Breast epithelium (tissue), 4 donors: ENCODE results near the gene TK1. TPM values are rescaled to one million over a fixed set of nuclear protein-coding genes. Genes with fewer than 3 reads are reported as not detected.

ENCODE experiments used
- DNase-seq, 2 donors: peaks; one replicate each; pipeline ENCODE4 v3.0.0-alpha.2; 2019; ENCODE audit warnings: low spot score in 2 of 2
- H3K27ac ChIP-seq, 2 donors: fragments of 200-600 bp; sonication (generic) in 1 of 2; one replicate each; pipeline ENCODE4 v1.5.1; 2016 to 2019; ENCODE audit warnings: mild to moderate bottlenecking in 1 of 2
- H3K27me3 ChIP-seq, 2 donors: fragments of 200-600 bp; sonication (generic) in 1 of 2; one replicate each; pipeline versions ENCODE4 v1.5.1 to v1.6.0; 2017 to 2019; ENCODE audit warnings: control low read depth in 1 of 2, mild to moderate bottlenecking in 1 of 2
- H3K36me3 ChIP-seq: fragments of 200-600 bp; one replicate; pipeline ENCODE4 v1.5.1; 2019
- H3K4me1 ChIP-seq, 2 donors: fragments of 200-600 bp; sonication (generic); one replicate each; pipeline ENCODE4 v1.5.1; 2016 to 2019; ENCODE audit warnings: control low read depth in 1 of 2
- H3K4me3 ChIP-seq, 3 donors: fragments of 200-600 bp; sonication (generic); 1 replicate in 2 of 3; 2 replicates in 1 of 3; pipeline ENCODE4 v1.5.1; 2016 to 2019; ENCODE audit warnings: mild to moderate bottlenecking in 3 of 3, moderate library complexity in 2 of 3
- H3K9me3 ChIP-seq, 2 donors: fragments of 200-600 bp; sonication (generic) in 1 of 2; one replicate each; pipeline ENCODE4 v1.5.1; 2016 to 2019; ENCODE audit warnings: control low read depth in 1 of 2
- CTCF ChIP-seq, 3 donors: fragments of 450-650 bp; IDR thresholded peaks; one replicate each; pipeline ENCODE4 v1.5.1; 2016 to 2017; ENCODE audit warnings: antibody characterized with exemption in 3 of 3, mild to moderate bottlenecking in 3 of 3, moderate library complexity in 3 of 3
- POLR2A ChIP-seq: fragments of 450-650 bp; IDR thresholded peaks from one replicate; pipeline ENCODE4 v1.6.1; 2016; ENCODE audit warnings: antibody characterized with exemption, mild to moderate bottlenecking, moderate library complexity
- POLR2AphosphoS5 ChIP-seq, 3 donors: sonication (generic); formaldehyde crosslinking; IDR thresholded peaks; one replicate each; pipeline ENCODE4 v1.6.1; 2017; ENCODE audit warnings: antibody characterized with exemption in 3 of 3
- intact Hi-C: fragments of 100-400 bp; cut with DNase I; formaldehyde crosslinking; loops from one replicate; pipeline ENCODE4 v1.15.1; 2023; ENCODE audit warnings: low total_unique reads
- total RNA-seq, 3 donors: library from RNA; depleted of rRNA; stranded (reverse); fragments of >200 nt; gene quantifications; one replicate each; pipeline ENCODE4 v1.1.0, GENCODE V29; 2016

Gene TK1
- total RNA-seq, 3 donors from 2014 or later = 2.6 to 5.6 (median 3.7) TPM

- Histone ChIP-seq H3K9me3 (no peaks in the 10 kb centered on the region), H3K4me1 (no peaks in the 10 kb centered on the region), H3K36me3 (peaks cover 3% of the 10 kb centered on the region), H3K27me3 (no peaks in the 10 kb centered on the region), H3K4me3 (no peak overlapping the region), H3K27ac (peak overlapping the region in 1 of 2 donors; percentile 90)
- no peak for TF ChIP-seq POLR2AphosphoS5 (IDR thresholded peaks at IDR 0.05)
- TF ChIP-seq CTCF (IDR thresholded peaks at IDR 0.05) = no peak
- TF ChIP-seq POLR2A = no peak
- intact Hi-C loops = no loop called here
- DNase-seq = no peak
Observed at GRCh38 chr17:78125138-78125913, 61.5 kb downstream of the TK1 start.

GRCh38 chr17:78124836-78125137 lies 62.1 kb downstream of the TK1 start:
- Histone ChIP-seq H3K36me3 (peaks cover 3% of the 10 kb centered on the region), H3K9me3 (no peaks in the 10 kb centered on the region), H3K27ac (peak overlapping the region in 1 of 2 donors; percentile 90), H3K4me1 (no peaks in the 10 kb centered on the region), H3K4me3 (no peak overlapping the region), H3K27me3 (no peaks in the 10 kb centered on the region)
- DNase-seq = no peak
- intact Hi-C loops = no loop called here
- TF ChIP-seq CTCF (IDR thresholded peaks at IDR 0.05) (no peak), POLR2A (no peak), POLR2AphosphoS5 (IDR thresholded peaks at IDR 0.05) (no peak)

Other genes starting within 250 kb of the TK1 start
- gene TNRC6C, start 228.3 kb downstream of the TK1 start, total RNA-seq = 10 to 100 TPM; 14.1 to 21.7 (median 21.6) TPM
- 10 to 100 TPM; 18.6 to 45.9 (median 28.4) TPM for gene TMC6, start 58.3 kb downstream of the TK1 start, total RNA-seq
- 1 to 10 TPM; 4.2 to 9.9 (median 8.8) TPM for gene TMC8, start 56.3 kb downstream of the TK1 start, total RNA-seq
- gene C17orf99, start 40.7 kb downstream of the TK1 start, total RNA-seq = not detected
- 10 to 100 TPM; 37.8 to 69.5 (median 64.2) TPM for gene SYNGR2, start 18.5 kb downstream of the TK1 start, total RNA-seq
- gene AFMID, start 310 bp upstream of the TK1 start, total RNA-seq = 10 to 100 TPM; 12.3 to 66.2 (median 65.2) TPM
- 1 to 10 TPM in 1 of 3 donors, under 1 TPM in 2; 0.29 to 1.9 (median 0.33) TPM for gene BIRC5, start 27.2 kb upstream of the TK1 start, total RNA-seq
- gene TMEM235, start 44.6 kb upstream of the TK1 start, total RNA-seq = not detected
- gene SOCS3, start 173.0 kb upstream of the TK1 start, total RNA-seq = 100 to 1,000 TPM in 1 of 3 donors, 10 to 100 TPM in 2; 58.1 to 190 (median 76.4) TPM
- 10 to 100 TPM; 33.9 to 58.7 (median 50.2) TPM for gene PGS1, start 191.6 kb upstream of the TK1 start, total RNA-seq